Astrocyte (in vitro differentiated cells and primary cell): ENCODE measurements around the gene PTPRN2. TPM values are rescaled to one million over a fixed set of nuclear protein-coding genes. Genes with fewer than 3 reads are reported as not detected.

ENCODE experiments used
- DNase-seq: peaks from one replicate; pipeline ENCODE4 v3.0.0-alpha.2; 2010; ENCODE audit warnings: low read depth
- FAIRE-seq: peaks from 2 replicates; lab custom pipeline; 2011; peaks lifted over from hg19 to GRCh38; lab: Jason Lieb, UNC
- H2AFZ ChIP-seq: 2 replicates; pipeline ENCODE4 v1.6.0; 2012; ENCODE audit warnings: low read depth, low read length, inconsistent platforms
- H3K27ac ChIP-seq: 2 replicates; pipeline ENCODE4 v1.5.1; 2011; ENCODE audit warnings: low read depth, low read length, inconsistent platforms
- H3K27me3 ChIP-seq: 2 replicates; pipeline ENCODE4 v1.6.0; 2011; ENCODE audit warnings: low read length, inconsistent platforms; ENCODE audit not compliant: insufficient read depth
- H3K36me3 ChIP-seq: 2 replicates; pipeline ENCODE4 v1.5.1; 2011; ENCODE audit warnings: low read length, inconsistent platforms; ENCODE audit not compliant: insufficient read depth
- H3K4me1 ChIP-seq: 2 replicates; pipeline ENCODE4 v1.5.1; 2011; ENCODE audit warnings: low read length, inconsistent platforms; ENCODE audit not compliant: insufficient read depth
- H3K4me2 ChIP-seq: 2 replicates; pipeline ENCODE4 v1.6.0; 2012; ENCODE audit warnings: low read length, inconsistent platforms
- H3K4me3 ChIP-seq: 2 replicates; pipeline ENCODE4 v1.5.1; 2011; ENCODE audit warnings: low read depth, mild to moderate bottlenecking, low read length, inconsistent platforms; ENCODE audit not compliant: insufficient read depth
- H3K79me2 ChIP-seq: 2 replicates; pipeline ENCODE4 v1.6.0; 2012; ENCODE audit warnings: mild to moderate bottlenecking, low read length, inconsistent platforms; ENCODE audit not compliant: insufficient read depth
- H3K9ac ChIP-seq: 2 replicates; pipeline ENCODE4 v1.6.0; 2012; ENCODE audit warnings: mild to moderate bottlenecking, low read length, inconsistent platforms
- H3K9me3 ChIP-seq: 2 replicates; pipeline ENCODE4 v1.5.1; 2012; ENCODE audit warnings: low read depth, mild to moderate bottlenecking, low read length, inconsistent platforms; ENCODE audit not compliant: insufficient read depth
- H4K20me1 ChIP-seq: 2 replicates; pipeline ENCODE4 v1.6.0; 2012; ENCODE audit warnings: low read length, inconsistent platforms; ENCODE audit not compliant: insufficient read depth
- H3K27ac Mint-ChIP-seq: one replicate; pipeline ENCODE4 v1.8.0; 2021; ENCODE audit warnings: mild to moderate bottlenecking, mixed read lengths; ENCODE audit not compliant: unreplicated experiment
- H3K27me3 Mint-ChIP-seq: one replicate; pipeline ENCODE4 v1.8.0; 2021; ENCODE audit warnings: low read depth, mixed read lengths; ENCODE audit not compliant: unreplicated experiment
- H3K36me3 Mint-ChIP-seq: one replicate; pipeline ENCODE4 v1.8.0; 2021; ENCODE audit warnings: low read depth, mixed read lengths; ENCODE audit not compliant: unreplicated experiment
- H3K4me1 Mint-ChIP-seq: one replicate; pipeline ENCODE4 v1.8.0; 2021; ENCODE audit warnings: low read depth, mixed read lengths; ENCODE audit not compliant: unreplicated experiment
- H3K4me3 Mint-ChIP-seq: one replicate; pipeline ENCODE4 v1.8.0; 2021; ENCODE audit warnings: mild to moderate bottlenecking, moderate library complexity, mixed read lengths; ENCODE audit not compliant: unreplicated experiment
- H3K9me3 Mint-ChIP-seq: one replicate; pipeline ENCODE4 v1.8.0; 2021; ENCODE audit warnings: mild to moderate bottlenecking, mixed read lengths; ENCODE audit not compliant: unreplicated experiment
- EZH2 ChIP-seq: IDR thresholded peaks from 2 replicates; pipeline ENCODE4 v1.6.1; 2012; ENCODE audit warnings: mild to moderate bottlenecking, low read length, inconsistent platforms; ENCODE audit not compliant: insufficient read depth
- total RNA-seq: library from RNA; stranded (reverse); gene quantifications from 2 replicates; pipeline ENCODE4 v1.2.1, GENCODE V29; 2021
- TF ChIP-seq, protein P1 (sequence below): IDR thresholded peaks from 2 replicates; pipeline ENCODE4 v1.5.1; 2011; ENCODE audit warnings: low read depth, mild to moderate bottlenecking, inconsistent platforms, low read length, moderate library complexity; ENCODE audit not compliant: insufficient read depth

Gene PTPRN2
- total RNA-seq, 1 donor from 2014 or later, result 0.09 TPM

- Mint-ChIP-seq H3K4me3 (no peak overlapping the region), H3K9me3 (peaks cover 29% of the 10 kb centered on the region), H3K27ac (no peak overlapping the region), H3K36me3 (no peaks in the 10 kb centered on the region), H3K27me3 (no peaks in the 10 kb centered on the region), H3K4me1 (no peaks in the 10 kb centered on the region)
- H3K27me3 ChIP-seq, result no peaks in the 10 kb centered on the region
- TF ChIP-seq, protein P1, sequence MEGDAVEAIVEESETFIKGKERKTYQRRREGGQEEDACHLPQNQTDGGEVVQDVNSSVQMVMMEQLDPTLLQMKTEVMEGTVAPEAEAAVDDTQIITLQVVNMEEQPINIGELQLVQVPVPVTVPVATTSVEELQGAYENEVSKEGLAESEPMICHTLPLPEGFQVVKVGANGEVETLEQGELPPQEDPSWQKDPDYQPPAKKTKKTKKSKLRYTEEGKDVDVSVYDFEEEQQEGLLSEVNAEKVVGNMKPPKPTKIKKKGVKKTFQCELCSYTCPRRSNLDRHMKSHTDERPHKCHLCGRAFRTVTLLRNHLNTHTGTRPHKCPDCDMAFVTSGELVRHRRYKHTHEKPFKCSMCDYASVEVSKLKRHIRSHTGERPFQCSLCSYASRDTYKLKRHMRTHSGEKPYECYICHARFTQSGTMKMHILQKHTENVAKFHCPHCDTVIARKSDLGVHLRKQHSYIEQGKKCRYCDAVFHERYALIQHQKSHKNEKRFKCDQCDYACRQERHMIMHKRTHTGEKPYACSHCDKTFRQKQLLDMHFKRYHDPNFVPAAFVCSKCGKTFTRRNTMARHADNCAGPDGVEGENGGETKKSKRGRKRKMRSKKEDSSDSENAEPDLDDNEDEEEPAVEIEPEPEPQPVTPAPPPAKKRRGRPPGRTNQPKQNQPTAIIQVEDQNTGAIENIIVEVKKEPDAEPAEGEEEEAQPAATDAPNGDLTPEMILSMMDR, result no peak
- no peak overlapping the region for H3K27ac ChIP-seq
- H3K9me3 ChIP-seq, result peaks cover 36% of the 10 kb centered on the region
- H3K79me2 ChIP-seq, result no peaks in the 10 kb centered on the region
- H3K4me1 ChIP-seq, result no peaks in the 10 kb centered on the region
- no peaks in the 10 kb centered on the region for H3K36me3 ChIP-seq
- H3K4me2 ChIP-seq, result no peak overlapping the region
- FAIRE-seq (no peak), DNase-seq (no peak)
- no peak overlapping the region for H3K9ac ChIP-seq
- H3K4me3 ChIP-seq, result no peak overlapping the region
- H4K20me1 ChIP-seq, result no peaks in the 10 kb centered on the region
- H2AFZ ChIP-seq, result no peak overlapping the region
Observed at GRCh38 chr7:158111906-158112570, 475.6 kb downstream of the PTPRN2 start.

GRCh38 chr7:158111049-158111751, 476.4 kb downstream of the PTPRN2 start:
- Mint-ChIP-seq H3K4me3 (no peak overlapping the region), H3K27me3 (no peaks in the 10 kb centered on the region), H3K9me3 (peaks cover 29% of the 10 kb centered on the region), H3K4me1 (no peaks in the 10 kb centered on the region), H3K27ac (no peak overlapping the region), H3K36me3 (no peaks in the 10 kb centered on the region)
- H3K79me2 ChIP-seq, result no peaks in the 10 kb centered on the region
- no peak for FAIRE-seq
- DNase-seq, result no peak
- H3K9me3 ChIP-seq, result peaks cover 32% of the 10 kb centered on the region
- no peak overlapping the region for H3K4me2 ChIP-seq
- H3K36me3 ChIP-seq, result no peaks in the 10 kb centered on the region
- H3K27ac ChIP-seq, result no peak overlapping the region
- no peak overlapping the region for H3K4me3 ChIP-seq
- TF ChIP-seq EZH2, result no peak
- TF ChIP-seq, protein P1, result no peak
- no peaks in the 10 kb centered on the region for H3K27me3 ChIP-seq
- no peak overlapping the region for H2AFZ ChIP-seq
- no peak overlapping the region for H3K9ac ChIP-seq
- no peaks in the 10 kb centered on the region for H4K20me1 ChIP-seq
- no peaks in the 10 kb centered on the region for H3K4me1 ChIP-seq

DNA sequence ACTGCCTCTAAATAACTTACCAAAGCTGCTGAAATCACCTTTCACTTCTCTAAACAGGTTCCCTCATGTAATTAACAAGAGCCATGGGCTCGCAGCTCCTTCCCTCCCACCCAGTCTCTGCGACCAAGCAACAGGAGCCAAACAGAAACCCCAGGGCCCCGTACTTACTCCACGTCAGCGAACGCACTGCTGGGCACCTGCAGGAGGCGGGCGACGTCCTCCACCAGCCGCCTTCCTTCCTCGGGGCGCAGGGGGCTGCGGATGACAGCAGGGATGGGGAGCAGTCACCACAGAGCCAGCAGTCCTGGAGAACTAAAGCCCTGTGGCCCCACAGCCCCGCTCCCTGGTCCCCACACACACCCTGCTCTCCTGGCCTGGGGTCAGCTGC, 477.0 kb downstream of the PTPRN2 start:
- H3K27ac Mint-ChIP-seq, result no peak overlapping the region
- H3K4me1 Mint-ChIP-seq, result no peaks in the 10 kb centered on the region
- Histone ChIP-seq H3K4me1 (no peaks in the 10 kb centered on the region), H3K27ac (no peak overlapping the region), H4K20me1 (no peaks in the 10 kb centered on the region), H3K27me3 (no peaks in the 10 kb centered on the region), H3K79me2 (no peaks in the 10 kb centered on the region), H3K4me2 (no peak overlapping the region), H3K4me3 (no peak overlapping the region), H3K9me3 (peaks cover 34% of the 10 kb centered on the region), H3K9ac (no peak overlapping the region), H3K36me3 (no peaks in the 10 kb centered on the region), H2AFZ (no peak overlapping the region)
- FAIRE-seq, result no peak
- no peak for TF ChIP-seq EZH2
- TF ChIP-seq, protein P1, result no peak
- DNase-seq, result no peak
- H3K27me3 Mint-ChIP-seq, result no peaks in the 10 kb centered on the region
- peaks cover 29% of the 10 kb centered on the region for H3K9me3 Mint-ChIP-seq
- no peaks in the 10 kb centered on the region for H3K36me3 Mint-ChIP-seq
- no peak overlapping the region for H3K4me3 Mint-ChIP-seq
